Liver (tissue), 9 donors: ENCODE measurements around the gene CBY2. TPM values are rescaled to one million over a fixed set of nuclear protein-coding genes. Genes with fewer than 3 reads are reported as not detected.

Experiments used
- DNase-seq: peaks from one replicate; pipeline ENCODE4 v3.0.0-alpha.2; 2017; ENCODE audit warnings: low spot score
- H3K27ac ChIP-seq, 2 donors: one replicate each; pipeline ENCODE4 v1.7.0; 2013; ENCODE audit warnings: inconsistent platforms in 2 of 2, low read length in 2 of 2, control low read depth in 1 of 2, low read depth in 1 of 2, mild to moderate bottlenecking in 1 of 2
- H3K27me3 ChIP-seq, 4 donors: one replicate each; pipeline versions ENCODE4 v1.6.1 to v1.7.0; 2013; ENCODE audit warnings: low read length in 3 of 4, inconsistent platforms in 1 of 4, mild to moderate bottlenecking in 1 of 4, moderate library complexity in 1 of 4; ENCODE audit not compliant: control insufficient read depth in 4 of 4, insufficient read depth in 4 of 4
- H3K36me3 ChIP-seq, 4 donors: one replicate each; pipeline versions ENCODE4 v1.6.1 to v1.7.0; 2013; ENCODE audit warnings: low read length in 3 of 4, mild to moderate bottlenecking in 3 of 4, low read depth in 1 of 4, moderate library complexity in 1 of 4; ENCODE audit not compliant: control insufficient read depth in 4 of 4, insufficient read depth in 3 of 4
- H3K4me1 ChIP-seq, 4 donors: one replicate each; pipeline versions ENCODE4 v1.6.1 to v1.7.0; 2013; ENCODE audit warnings: low read length in 3 of 4, mild to moderate bottlenecking in 3 of 4, moderate library complexity in 1 of 4; ENCODE audit not compliant: control insufficient read depth in 4 of 4, insufficient read depth in 4 of 4
- H3K4me3 ChIP-seq, 3 donors: one replicate each; pipeline versions ENCODE4 v1.6.1 to v1.7.0; 2013; ENCODE audit warnings: low read length in 3 of 3, control low read depth in 1 of 3, low read depth in 1 of 3, mild to moderate bottlenecking in 1 of 3
- H3K9ac ChIP-seq, 2 donors: one replicate each; pipeline ENCODE4 v1.7.0; 2013; ENCODE audit warnings: low read length in 2 of 2, mild to moderate bottlenecking in 2 of 2, moderate library complexity in 2 of 2, control low read depth in 1 of 2, low read depth in 1 of 2
- H3K9me3 ChIP-seq, 4 donors: one replicate each; pipeline versions ENCODE4 v1.6.1 to v1.7.0; 2013; ENCODE audit warnings: low read length in 3 of 4; ENCODE audit not compliant: control insufficient read depth in 4 of 4
- ATF3 ChIP-seq: IDR thresholded peaks from 2 replicates; pipeline ENCODE4 v1.6.1; 2016; ENCODE audit warnings: antibody characterized with exemption
- CTCF ChIP-seq: fragments of 150-350 bp; IDR thresholded peaks from 2 replicates; pipeline ENCODE4 v1.5.1; 2017; ENCODE audit warnings: improper control_type of control experiment, low read depth, low read length; ENCODE audit not compliant: missing input control
- EGR1 ChIP-seq, 2 donors: IDR thresholded peaks; 2 replicates each; pipeline ENCODE4 v1.6.1; 2016 to 2018; ENCODE audit warnings: antibody characterized with exemption in 2 of 2, low read depth in 2 of 2
- FOXA1 ChIP-seq: IDR thresholded peaks from 2 replicates; pipeline ENCODE4 v1.6.1; 2016; ENCODE audit warnings: antibody characterized with exemption
- FOXA2 ChIP-seq: IDR thresholded peaks from 2 replicates; pipeline ENCODE4 v1.6.1; 2016; ENCODE audit warnings: antibody characterized with exemption
- GABPA ChIP-seq, 2 donors: IDR thresholded peaks in 1 of 2; conservative IDR thresholded peaks in 1 of 2; 2 replicates each; pipeline ENCODE4 v1.6.1; 2016; ENCODE audit warnings: antibody characterized with exemption in 2 of 2, mild to moderate bottlenecking in 1 of 2, moderate library complexity in 1 of 2
- HNF4A ChIP-seq, 2 donors: conservative IDR thresholded peaks; 2 replicates each; pipeline ENCODE4 v1.6.1; 2016; ENCODE audit warnings: antibody characterized with exemption in 2 of 2, mild to moderate bottlenecking in 2 of 2
- HNF4G ChIP-seq: IDR thresholded peaks from 2 replicates; pipeline ENCODE4 v1.6.1; 2016; ENCODE audit warnings: antibody characterized with exemption
- JUND ChIP-seq, 2 donors: IDR thresholded peaks; 2 replicates each; pipeline ENCODE4 v1.6.1; 2016; ENCODE audit warnings: antibody characterized with exemption in 2 of 2
- MAX ChIP-seq: IDR thresholded peaks from 2 replicates; pipeline ENCODE4 v1.6.1; 2016; ENCODE audit warnings: antibody characterized with exemption
- NR2F2 ChIP-seq: IDR thresholded peaks from 2 replicates; pipeline ENCODE4 v1.6.1; 2016; ENCODE audit warnings: antibody characterized with exemption
- REST ChIP-seq: IDR thresholded peaks from 2 replicates; pipeline ENCODE4 v1.6.1; 2016; ENCODE audit warnings: antibody characterized with exemption, mild to moderate bottlenecking
- RXRA ChIP-seq, 2 donors: IDR thresholded peaks; 2 replicates each; pipeline ENCODE4 v1.6.1; 2017 to 2018; ENCODE audit warnings: antibody characterized with exemption in 2 of 2, mild to moderate bottlenecking in 1 of 2
- SP1 ChIP-seq: IDR thresholded peaks from 2 replicates; pipeline ENCODE4 v1.6.1; 2018; ENCODE audit warnings: antibody characterized with exemption, mild to moderate bottlenecking
- TAF1 ChIP-seq: conservative IDR thresholded peaks from 2 replicates; pipeline ENCODE4 v1.6.1; 2016; ENCODE audit warnings: antibody characterized with exemption, mild to moderate bottlenecking
- YY1 ChIP-seq: IDR thresholded peaks from 2 replicates; pipeline ENCODE4 v1.6.1; 2016; ENCODE audit warnings: antibody characterized with exemption, mild to moderate bottlenecking
- WGBS: extraction: QIAGEN DNeasy Blood & Tissue Kit; methylation state at CpG from one replicate; pipeline ENCODE4 v1.1.7; 2013; 5-methylcytosine and 5-hydroxymethylcytosine counted together
- polyA plus RNA-seq, 2 donors: library from polyadenylated mRNA; stranded (reverse) in 1 of 2; unstranded in 1 of 2; fragments of 200-250 nt in 1 of 2; fragments of >200 nt in 1 of 2; fragmentation: Nextera tagmentation in 1 of 2; extraction: Ambion mirVana in 1 of 2; gene quantifications; one replicate each; pipeline versions ENCODE4 v1.2.1 to v1.2.3, GENCODE V29; 2013 to 2015
- total RNA-seq, 2 donors: library from RNA; depleted of rRNA; stranded (reverse); fragments of >200 nt; gene quantifications; one replicate each; pipeline ENCODE4 v1.2.3, GENCODE V29; 2014
- donor health status: healthy.
- donor health status: healthy.
- donor health status: healthy.
- donor health status: healthy.
- donor health status: healthy.

CBY2 gene
- total and polyA plus RNA-seq, 4 donors = not detected

- no peak for TF ChIP-seq REST
- TF ChIP-seq HNF4A (conservative IDR thresholded peaks at IDR 0.05) = no peak
- no peak for TF ChIP-seq GABPA (IDR thresholded peaks at IDR 0.05 in 1 of 2, conservative IDR thresholded peaks at IDR 0.05 in 1 of 2)
- TF ChIP-seq FOXA1 = no peak
- TF ChIP-seq JUND (IDR thresholded peaks at IDR 0.05) = no peak
- no peak for TF ChIP-seq SP1
- TF ChIP-seq HNF4G = no peak
Measured at GRCh38 chr13:45707516-45708100, 5.5 kb downstream of the CBY2 start (continued).

GRCh38 chr13:45711951-45712350, 9.8 kb downstream of the CBY2 start:
- WGBS = 85% methylated on average over 2 of the region's 2 CpGs
- no peak overlapping the region for H3K9ac ChIP-seq
- H3K27me3 ChIP-seq = no peaks in the 10 kb centered on the region
- no peak for DNase-seq
- no peaks in the 10 kb centered on the region for H3K9me3 ChIP-seq
- no peaks in the 10 kb centered on the region for H3K4me1 ChIP-seq
- no peaks in the 10 kb centered on the region for H3K36me3 ChIP-seq
- no peak overlapping the region for H3K4me3 ChIP-seq
- H3K27ac ChIP-seq = no peak overlapping the region
- TF ChIP-seq REST (no peak), FOXA2 (no peak), GABPA (IDR thresholded peaks at IDR 0.05 in 1 of 2, conservative IDR thresholded peaks at IDR 0.05 in 1 of 2) (no peak), MAX (no peak), CTCF (no peak), ATF3 (no peak), SP1 (no peak), YY1 (no peak), JUND (IDR thresholded peaks at IDR 0.05) (no peak), FOXA1 (no peak), HNF4G (no peak), HNF4A (conservative IDR thresholded peaks at IDR 0.05) (no peak), TAF1 (no peak), RXRA (IDR thresholded peaks at IDR 0.05) (no peak), EGR1 (IDR thresholded peaks at IDR 0.05; ENCODE audit: low read depth in 2 of 2) (no peak), NR2F2 (no peak)
